Inferior parietal cortex (tissue), 1 donor: ENCODE measurements around the gene CDC42BPB.
"Not testable (repeated sequence)": the region's sequence is repeated elsewhere in the genome, so short reads cannot be mapped to it uniquely, and the experiment has no call there.

Experiments used
- DNase-seq: peaks from one replicate; pipeline ENCODE4 v3.0.0-alpha.2; 2016; ENCODE audit errors: extremely low spot score

Gene CDC42BPB

GRCh38 chr14:102900631-102901571 lies 156.4 kb downstream of the CDC42BPB start:
- peak; percentile 17 for DNase-seq

DNA sequence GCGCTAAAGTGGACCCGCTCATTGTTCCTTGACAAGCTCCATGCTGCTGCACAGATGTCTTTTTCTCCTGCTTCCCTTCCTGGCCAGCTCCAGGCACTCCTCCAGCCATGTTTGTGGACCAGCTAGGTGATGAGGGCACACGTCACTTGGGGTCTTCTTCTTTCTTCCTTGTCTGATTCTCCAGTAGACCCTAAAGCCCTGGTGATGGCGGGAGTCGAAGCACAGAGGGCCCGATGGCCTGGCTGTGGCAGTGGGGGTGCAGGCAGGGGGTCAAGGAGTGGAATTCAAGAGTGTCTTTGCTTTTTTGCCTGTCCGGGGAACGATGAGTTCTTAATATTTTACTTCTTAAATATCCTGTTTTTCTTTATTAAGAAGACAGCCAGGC lies 157.8 kb downstream of the CDC42BPB start:
- no peak for DNase-seq

- no peak for DNase-seq
Measured at GRCh38 chr14:102898776-102899515, 158.4 kb downstream of the CDC42BPB start.

DNA sequence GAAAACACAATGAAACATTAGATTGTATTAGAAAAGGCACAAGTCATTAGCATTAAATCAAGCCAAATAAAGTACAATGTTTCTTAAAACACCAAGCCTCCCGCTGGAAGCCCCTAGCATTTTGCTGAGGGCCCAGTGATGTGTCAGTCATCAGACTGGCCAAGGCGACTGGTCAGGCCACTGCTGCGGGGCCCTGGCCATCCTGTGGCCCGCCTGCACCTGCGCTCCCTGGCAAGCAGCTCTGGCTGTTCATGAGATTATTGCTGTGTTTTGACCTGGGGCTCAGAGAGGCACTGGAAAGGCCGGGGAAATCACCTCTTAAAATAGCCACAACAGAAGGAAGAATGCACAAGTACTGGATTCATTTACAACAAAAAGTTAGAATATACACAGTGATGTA lies 159.1 kb downstream of the CDC42BPB start:
- no peak for DNase-seq

- no peak for DNase-seq
Measured at GRCh38 chr14:102897299-102898027, 159.9 kb downstream of the CDC42BPB start.

DNA sequence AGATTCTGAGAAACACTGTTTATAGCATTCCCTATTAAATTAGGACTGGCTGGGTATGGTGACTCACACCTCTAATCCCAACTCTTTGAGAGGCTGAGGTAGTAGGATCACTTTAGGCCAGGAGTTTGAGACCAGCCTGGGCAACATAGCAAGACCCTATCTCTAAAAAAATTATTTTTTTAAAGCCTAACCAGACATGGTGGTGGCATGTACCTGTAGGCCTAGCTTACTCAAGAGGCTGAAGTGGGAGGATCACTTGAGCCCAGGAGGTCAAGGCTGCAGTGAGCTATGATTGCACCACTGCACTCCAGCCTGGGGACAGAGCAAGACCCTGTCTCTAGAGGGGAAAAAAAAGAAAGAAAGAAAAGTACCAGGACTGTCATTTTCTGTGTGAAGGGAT lies 160.6 kb downstream of the CDC42BPB start:
- DNase-seq: not testable (repeated sequence)

GRCh38 chr14:102893452-102893851 lies 163.9 kb downstream of the CDC42BPB start:
- peak; percentile 17 for DNase-seq

- peak; percentile 4 for DNase-seq
Measured at GRCh38 chr14:102892651-102893050, 164.7 kb downstream of the CDC42BPB start.

GRCh38 chr14:102891556-102891955 lies 165.8 kb downstream of the CDC42BPB start:
- no peak for DNase-seq

DNA sequence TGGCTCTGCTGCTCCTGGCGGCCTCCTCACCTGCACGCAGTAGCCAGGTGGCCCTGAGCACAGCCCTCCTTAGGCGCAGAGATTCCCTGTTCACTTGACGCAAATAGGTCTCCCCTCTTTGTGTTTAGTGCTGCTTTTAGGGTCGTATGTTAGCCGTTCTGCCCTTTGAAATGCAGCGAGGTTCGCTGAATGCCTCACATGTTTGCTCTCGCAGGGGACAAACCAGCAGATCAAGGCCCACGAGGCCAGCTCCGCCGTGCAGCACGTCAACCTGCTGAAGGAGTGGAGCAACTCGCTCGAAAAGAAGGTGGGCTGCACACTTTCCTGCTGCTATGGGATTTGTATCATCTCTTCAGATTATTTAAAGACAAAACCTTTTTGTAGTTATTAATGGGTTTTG lies 166.2 kb downstream of the CDC42BPB start:
- no peak for DNase-seq

GRCh38 chr14:102889615-102890014 lies 167.7 kb downstream of the CDC42BPB start:
- no peak for DNase-seq

DNA sequence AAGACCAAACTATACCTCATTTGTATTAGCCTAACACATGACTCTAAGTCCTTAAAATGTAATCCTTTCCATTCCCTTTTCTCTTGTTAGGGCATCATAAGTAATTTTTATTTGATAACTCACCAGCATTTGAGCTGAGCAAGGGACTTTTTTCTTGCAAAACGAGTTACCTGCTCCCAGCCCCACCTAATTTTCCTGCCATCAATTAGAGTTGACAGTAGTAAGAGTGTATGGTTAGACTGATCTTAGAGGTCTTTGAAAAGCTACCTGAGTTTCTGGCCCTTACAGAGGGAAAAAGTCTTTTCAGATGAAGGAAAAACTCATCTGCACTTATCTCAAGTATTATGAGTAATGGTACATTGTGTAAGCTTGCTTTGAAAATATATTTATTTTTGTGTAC lies 168.6 kb downstream of the CDC42BPB start:
- DNase-seq: no peak

DNA sequence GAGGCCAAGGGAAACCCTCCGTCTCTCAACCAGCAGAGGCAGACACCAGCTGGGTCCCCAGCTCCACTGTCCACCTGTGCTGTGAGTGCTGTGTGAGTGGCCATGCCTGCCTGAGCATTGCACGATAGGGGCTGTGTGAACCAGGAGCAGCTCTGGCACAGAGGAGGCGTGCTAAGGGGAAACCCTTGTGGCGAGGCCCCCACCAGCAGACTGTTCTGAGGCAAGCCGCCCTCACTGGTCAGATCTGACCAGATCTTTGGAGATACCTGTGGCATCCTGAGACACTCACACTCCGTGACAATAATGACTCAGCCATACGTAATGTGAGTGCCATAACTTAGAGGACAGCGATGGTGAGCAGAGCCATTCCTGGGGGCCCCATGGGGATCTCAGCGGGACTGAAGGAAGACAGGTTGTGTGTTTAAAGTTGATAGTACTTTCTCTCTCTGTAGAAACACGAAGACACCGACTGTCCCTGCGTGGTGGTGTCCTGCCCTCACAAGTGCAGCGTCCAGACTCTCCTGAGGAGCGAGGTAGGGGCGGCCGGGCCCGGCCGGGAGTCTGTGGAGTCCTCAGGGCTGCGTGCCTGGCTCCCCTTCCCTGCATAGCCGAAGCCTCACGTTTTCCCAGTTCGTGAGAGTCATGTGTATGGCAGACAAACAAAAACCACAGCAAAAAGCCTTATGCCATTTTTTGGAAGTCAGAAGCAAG lies 171.5 kb downstream of the CDC42BPB start:
- DNase-seq: no peak

- DNase-seq: no peak
Measured at GRCh38 chr14:102883554-102883953, 173.8 kb downstream of the CDC42BPB start.

DNA sequence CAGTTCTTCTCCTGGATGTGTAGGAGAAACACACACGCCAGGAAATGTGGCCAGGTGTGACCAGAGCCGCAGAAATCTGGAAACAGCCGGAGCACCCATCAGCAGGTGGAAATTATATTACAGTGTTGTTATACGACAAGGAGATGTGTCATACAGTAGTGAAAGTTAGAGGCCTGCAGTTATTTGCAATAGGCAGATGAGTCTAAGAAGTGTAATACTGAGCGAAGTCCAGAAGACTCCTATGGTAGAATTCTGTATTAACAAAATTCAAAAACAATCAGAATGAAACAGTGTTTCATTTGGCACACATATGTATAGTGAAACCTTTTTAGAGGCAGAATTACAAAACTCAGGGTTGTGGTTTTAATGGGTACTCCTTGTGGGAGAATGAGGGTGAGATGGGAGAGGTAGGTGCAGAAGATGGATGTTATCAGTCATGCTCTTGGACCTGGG lies 174.2 kb downstream of the CDC42BPB start:
- no peak for DNase-seq
